ENCODE data around the gene PPP1R7. TPM values are rescaled to one million over a fixed set of nuclear protein-coding genes. Genes with fewer than 3 reads are reported as not detected.
A peak's percentile ranks its signal among the peaks of the same experiment; 100 is the strongest.

The PPP1R7 gene
- total and polyA plus RNA-seq, 9 of the 15 experiments (the other 6 are each of a cell fraction or from before 2014, with no cell fraction given), result 37.5 to 75.0 (median 50.5) TPM

DNA sequence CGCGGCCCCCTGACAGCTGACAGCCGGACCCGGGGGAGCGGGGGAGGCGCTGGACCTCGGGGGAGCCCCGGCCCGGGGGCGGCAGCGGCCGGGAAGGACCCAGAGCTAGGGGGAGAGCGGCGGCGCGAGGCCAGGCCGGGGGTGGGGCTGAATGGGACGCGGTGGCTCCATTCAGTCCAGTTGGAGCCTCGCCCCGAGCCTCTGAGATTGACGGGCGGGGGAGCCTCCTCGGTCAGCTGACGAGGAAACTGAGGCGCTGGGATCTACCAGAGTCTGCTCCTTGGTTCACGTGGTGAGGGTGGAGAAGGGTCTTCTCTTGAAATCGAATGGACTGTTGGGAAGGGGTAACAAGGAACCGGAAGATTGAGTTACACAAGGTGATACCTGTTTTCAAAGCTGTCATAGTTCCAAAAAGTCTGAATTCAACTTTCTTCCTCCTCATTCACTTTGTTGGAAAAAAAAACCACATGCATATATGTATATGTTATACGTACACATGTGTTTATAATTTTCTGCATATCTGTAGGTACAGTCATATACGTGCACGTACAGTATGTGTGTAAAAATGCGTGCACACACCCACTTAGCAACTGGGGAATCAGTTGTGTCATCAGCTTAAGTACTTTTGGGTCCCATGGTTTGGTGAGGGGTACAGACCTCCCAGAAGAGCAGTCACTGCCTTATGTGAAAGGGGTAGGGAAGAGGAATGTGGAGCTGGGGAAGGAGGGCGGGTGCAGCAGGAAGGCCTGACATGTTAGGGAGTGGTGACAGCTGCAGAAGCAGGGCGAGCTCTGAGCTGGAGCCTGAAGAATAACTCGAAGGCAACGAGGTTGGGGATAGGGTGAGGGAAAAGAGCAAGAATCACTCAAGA lies 628 bp downstream of the PPP1R7 start (continued):
- TF ChIP-seq VEZF1 (CRISPR knock-in tag; IDR thresholded peaks at IDR 0.05) (peak; percentile 47; the same call in 1 of the 2 replicates), ZNF384 (IDR thresholded peaks at IDR 0.05; ENCODE audit: low read depth, low read length) (no peak), SIN3A (IDR thresholded peaks at IDR 0.05; ENCODE audit: borderline replicate concordance in 2 of 2, control insufficient read depth in 1 of 2, low read depth in 2 of 2, low read length in 2 of 2) (0 out of 4 replicates have a peak, but pooled peaks of 1 of the 2 experiments have one; percentile 27), GABPA (tag; conservative IDR thresholded peaks at IDR 0.05; ENCODE audit: low read depth) (0 out of 2 replicates have a peak, but pooled peaks have one; percentile 10), ZFX (CRISPR knock-in tag; IDR thresholded peaks at IDR 0.05) (no peak), EGR1 (conservative IDR thresholded peaks at IDR 0.05) (peak; percentile 49), KAT7 (CRISPR knock-in tag; IDR thresholded peaks at IDR 0.05; ENCODE audit: borderline replicate concordance) (peak; percentile 28; the same call in 1 of the 2 replicates)
- TF ChIP-seq, protein P1, sequence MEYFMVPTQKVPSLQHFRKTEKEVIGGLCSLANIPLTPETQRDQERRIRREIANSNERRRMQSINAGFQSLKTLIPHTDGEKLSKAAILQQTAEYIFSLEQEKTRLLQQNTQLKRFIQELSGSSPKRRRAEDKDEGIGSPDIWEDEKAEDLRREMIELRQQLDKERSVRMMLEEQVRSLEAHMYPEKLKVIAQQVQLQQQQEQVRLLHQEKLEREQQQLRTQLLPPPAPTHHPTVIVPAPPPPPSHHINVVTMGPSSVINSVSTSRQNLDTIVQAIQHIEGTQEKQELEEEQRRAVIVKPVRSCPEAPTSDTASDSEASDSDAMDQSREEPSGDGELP (CRISPR knock-in tag; IDR thresholded peaks at IDR 0.05; ENCODE audit: borderline replicate concordance), result 0 out of 2 replicates have a peak, but pooled peaks have one; percentile 7
- TF ChIP-seq, protein P2, sequence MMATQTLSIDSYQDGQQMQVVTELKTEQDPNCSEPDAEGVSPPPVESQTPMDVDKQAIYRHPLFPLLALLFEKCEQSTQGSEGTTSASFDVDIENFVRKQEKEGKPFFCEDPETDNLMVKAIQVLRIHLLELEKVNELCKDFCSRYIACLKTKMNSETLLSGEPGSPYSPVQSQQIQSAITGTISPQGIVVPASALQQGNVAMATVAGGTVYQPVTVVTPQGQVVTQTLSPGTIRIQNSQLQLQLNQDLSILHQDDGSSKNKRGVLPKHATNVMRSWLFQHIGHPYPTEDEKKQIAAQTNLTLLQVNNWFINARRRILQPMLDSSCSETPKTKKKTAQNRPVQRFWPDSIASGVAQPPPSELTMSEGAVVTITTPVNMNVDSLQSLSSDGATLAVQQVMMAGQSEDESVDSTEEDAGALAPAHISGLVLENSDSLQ (IDR thresholded peaks at IDR 0.05), result peak; percentile 48; the same call in 1 of the 2 replicates

Data from K562 (cell line).